HEK293 (cell line): ENCODE measurements around the gene CAPN12.

Experiments used
- HOXD13 ChIP-seq: sonication (generic); formaldehyde crosslinking; IDR thresholded peaks from 2 replicates; pipeline ENCODE4 v1.8.0; 2022; ENCODE audit warnings: missing genetic modification reagents, borderline replicate concordance
- MEIS1 ChIP-seq: sonication (generic); formaldehyde crosslinking; IDR thresholded peaks from 2 replicates; pipeline ENCODE4 v1.8.1; 2022; ENCODE audit warnings: missing genetic modification reagents, mild to moderate bottlenecking, borderline replicate concordance
- MYNN ChIP-seq: fragments of 450-650 bp; formaldehyde crosslinking; IDR thresholded peaks from 2 replicates; pipeline ENCODE4 v1.5.1; 2016; ENCODE audit warnings: missing biosample characterization, missing genetic modification characterization, borderline replicate concordance
- OSR2 ChIP-seq: fragments of 450-650 bp; formaldehyde crosslinking; IDR thresholded peaks from 2 replicates; pipeline ENCODE4 v1.5.1; 2016; ENCODE audit warnings: missing biosample characterization, missing genetic modification characterization
- TCF7L2 ChIP-seq: IDR thresholded peaks from 2 replicates; pipeline ENCODE4 v1.6.1; 2011; ENCODE audit warnings: low read depth, mild to moderate bottlenecking, inconsistent platforms, low read length, moderate library complexity, borderline replicate concordance
- ZBTB8A ChIP-seq: fragments of 450-650 bp; formaldehyde crosslinking; IDR thresholded peaks from 2 replicates; pipeline ENCODE4 v1.5.1; 2016; ENCODE audit warnings: missing biosample characterization, missing genetic modification characterization
- ZIC2 ChIP-seq: fragments of 450-650 bp; formaldehyde crosslinking; IDR thresholded peaks from 2 replicates; pipeline ENCODE4 v1.5.1; 2016; ENCODE audit warnings: missing biosample characterization, missing genetic modification characterization
- ZNF114 ChIP-seq: fragments of 450-650 bp; formaldehyde crosslinking; IDR thresholded peaks from 2 replicates; pipeline ENCODE4 v1.5.0; 2017; ENCODE audit warnings: missing biosample characterization, missing genetic modification characterization
- ZNF146 ChIP-seq: fragments of 450-650 bp; formaldehyde crosslinking; IDR thresholded peaks from 2 replicates; pipeline ENCODE4 v1.5.1; 2016; ENCODE audit warnings: missing biosample characterization, missing genetic modification characterization
- ZNF155 ChIP-seq: fragments of 450-650 bp; formaldehyde crosslinking; IDR thresholded peaks from 2 replicates; pipeline ENCODE4 v1.5.1; 2016; ENCODE audit warnings: missing biosample characterization, missing genetic modification characterization
- ZNF16 ChIP-seq: fragments of 450-650 bp; formaldehyde crosslinking; IDR thresholded peaks from 2 replicates; pipeline ENCODE4 v1.5.1; 2016; ENCODE audit warnings: low read depth, missing biosample characterization, missing genetic modification characterization
- ZNF184 ChIP-seq: fragments of 450-650 bp; IDR thresholded peaks from 2 replicates; pipeline ENCODE4 v1.5.1; 2018; ENCODE audit warnings: missing biosample characterization, mild to moderate bottlenecking, missing genetic modification characterization
- ZNF2 ChIP-seq: fragments of 450-650 bp; formaldehyde crosslinking; IDR thresholded peaks from 2 replicates; pipeline ENCODE4 v1.5.1; 2016; ENCODE audit warnings: missing biosample characterization, missing genetic modification characterization
- ZNF202 ChIP-seq: fragments of 450-650 bp; formaldehyde crosslinking; IDR thresholded peaks from 2 replicates; pipeline ENCODE4 v1.5.1; 2016; ENCODE audit warnings: missing biosample characterization, missing genetic modification characterization, borderline replicate concordance
- ZNF239 ChIP-seq: fragments of 450-650 bp; formaldehyde crosslinking; IDR thresholded peaks from 2 replicates; pipeline ENCODE4 v1.5.1; 2016; ENCODE audit warnings: missing biosample characterization, missing genetic modification characterization
- ZNF48 ChIP-seq: fragments of 450-650 bp; formaldehyde crosslinking; IDR thresholded peaks from 2 replicates; pipeline ENCODE4 v1.5.1; 2016; ENCODE audit warnings: missing biosample characterization, missing genetic modification characterization
- ZNF529 ChIP-seq: fragments of 450-650 bp; formaldehyde crosslinking; IDR thresholded peaks from 2 replicates; pipeline ENCODE4 v1.5.1; 2017; ENCODE audit warnings: missing genetic modification characterization, missing biosample characterization; ENCODE audit not compliant: insufficient replicate concordance
- ZNF530 ChIP-seq: fragments of 450-650 bp; formaldehyde crosslinking; IDR thresholded peaks from 2 replicates; pipeline ENCODE4 v1.5.1; 2016; ENCODE audit warnings: low read depth, missing biosample characterization, missing genetic modification characterization
- ZNF549 ChIP-seq: fragments of 450-650 bp; IDR thresholded peaks from 2 replicates; pipeline ENCODE4 v1.5.1; 2018; ENCODE audit warnings: missing biosample characterization, missing genetic modification characterization, mild to moderate bottlenecking, inconsistent platforms, moderate library complexity
- ZNF555 ChIP-seq: fragments of 450-650 bp; formaldehyde crosslinking; conservative IDR thresholded peaks from 2 replicates; pipeline ENCODE4 v1.5.1; 2017; ENCODE audit warnings: missing biosample characterization, mild to moderate bottlenecking, missing genetic modification characterization, inconsistent platforms
- ZNF558 ChIP-seq: fragments of 450-650 bp; formaldehyde crosslinking; IDR thresholded peaks from 2 replicates; pipeline ENCODE4 v1.5.1; 2016; ENCODE audit warnings: missing biosample characterization, missing genetic modification characterization
- ZNF571 ChIP-seq: fragments of 450-650 bp; formaldehyde crosslinking; IDR thresholded peaks from 2 replicates; pipeline ENCODE4 v1.5.0; 2017; ENCODE audit warnings: missing biosample characterization, missing genetic modification characterization
- ZNF623 ChIP-seq: fragments of 450-650 bp; formaldehyde crosslinking; IDR thresholded peaks from 2 replicates; pipeline ENCODE4 v1.5.1; 2016; ENCODE audit warnings: missing biosample characterization, missing genetic modification characterization
- ZNF654 ChIP-seq: fragments of 450-650 bp; formaldehyde crosslinking; IDR thresholded peaks from 2 replicates; pipeline ENCODE4 v1.5.1; 2016; ENCODE audit warnings: low read depth, missing biosample characterization, missing genetic modification characterization
- ZNF658 ChIP-seq: fragments of 450-650 bp; formaldehyde crosslinking; IDR thresholded peaks from 2 replicates; pipeline ENCODE4; 2016; ENCODE audit warnings: missing biosample characterization, missing genetic modification characterization
- ZNF677 ChIP-seq: fragments of 450-650 bp; IDR thresholded peaks from 2 replicates; pipeline ENCODE4 v1.5.0; 2018; ENCODE audit warnings: missing biosample characterization, mild to moderate bottlenecking, missing genetic modification characterization, moderate library complexity
- ZNF777 ChIP-seq: fragments of 450-650 bp; formaldehyde crosslinking; IDR thresholded peaks from 2 replicates; pipeline ENCODE4 v1.5.1; 2017; ENCODE audit warnings: missing biosample characterization, missing genetic modification characterization, borderline replicate concordance
- ZNF837 ChIP-seq: fragments of 450-650 bp; formaldehyde crosslinking; IDR thresholded peaks from 2 replicates; pipeline ENCODE4 v1.5.1; 2016; ENCODE audit warnings: missing biosample characterization, missing genetic modification characterization
- TF ChIP-seq, protein P1 (sequence below): fragments of 450-650 bp; formaldehyde crosslinking; IDR thresholded peaks from 2 replicates; pipeline ENCODE4 v1.5.1; 2017; ENCODE audit warnings: missing biosample characterization, missing genetic modification characterization
- TF ChIP-seq, protein P2 (sequence below): fragments of 450-650 bp; formaldehyde crosslinking; IDR thresholded peaks from 2 replicates; pipeline ENCODE4 v1.5.1; 2017; ENCODE audit warnings: missing biosample characterization, missing genetic modification characterization
- TF ChIP-seq, protein P3 (sequence below): fragments of 450-650 bp; formaldehyde crosslinking; IDR thresholded peaks from 2 replicates; pipeline ENCODE4 v1.5.1; 2016; ENCODE audit warnings: missing biosample characterization, missing genetic modification characterization
- TF ChIP-seq, protein P4 (sequence below): fragments of 450-650 bp; formaldehyde crosslinking; IDR thresholded peaks from 2 replicates; pipeline ENCODE4; 2016; ENCODE audit warnings: missing biosample characterization, missing genetic modification characterization
- TF ChIP-seq, protein P5 (sequence below): fragments of 450-650 bp; IDR thresholded peaks from 2 replicates; pipeline ENCODE4 v1.5.1; 2018; ENCODE audit warnings: missing biosample characterization, mild to moderate bottlenecking, missing genetic modification characterization

The CAPN12 gene

DNA sequence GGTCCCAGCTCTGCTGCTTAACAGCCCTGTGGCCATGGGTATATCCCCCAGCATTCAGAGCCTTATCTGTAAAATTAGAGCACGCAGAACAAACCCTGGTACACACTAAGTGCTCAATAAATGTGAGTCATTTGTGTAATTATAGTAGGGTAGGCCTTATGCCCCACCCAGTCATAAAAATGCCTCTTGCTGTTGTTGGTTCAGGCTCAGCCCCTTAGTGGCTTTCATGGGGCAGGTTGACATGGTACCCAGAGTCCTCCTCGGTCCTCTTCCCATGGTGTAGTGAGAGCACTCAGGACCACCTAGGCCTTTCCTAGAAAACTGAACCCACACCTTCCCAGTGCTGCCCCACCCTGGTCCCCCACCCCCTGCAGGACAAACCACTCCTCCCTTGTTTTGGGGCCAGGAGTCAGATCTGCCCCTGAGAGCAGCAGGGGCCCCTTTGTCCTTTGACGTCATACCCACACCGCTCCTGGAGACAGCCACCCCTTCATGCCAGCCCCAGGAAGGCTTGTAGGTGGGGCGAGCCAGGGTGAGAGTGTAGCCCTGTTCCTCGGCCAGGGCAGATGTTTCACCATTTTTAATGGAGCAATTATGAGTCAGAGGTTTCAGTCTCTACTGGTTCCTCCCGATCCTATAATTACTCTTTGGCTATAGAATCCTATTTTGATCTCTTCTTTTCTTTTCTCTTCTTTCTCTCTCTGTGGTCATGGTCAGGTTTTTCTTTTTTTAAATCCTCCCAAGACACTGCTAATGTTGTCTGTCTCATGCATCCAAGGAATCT is 60.0 kb downstream of the CAPN12 start (continued):
- TF ChIP-seq ZNF202 (tag by site-specific recombination) (no peak), MEIS1 (CRISPR knock-in tag) (no peak), ZNF114 (tag by site-specific recombination) (no peak), ZNF530 (tag by site-specific recombination) (no peak), ZIC2 (tag by site-specific recombination) (peak; percentile 97), ZNF146 (no peak), ZNF16 (tag by site-specific recombination) (no peak; the same call in 1 of the 2 replicates), ZNF571 (tag by site-specific recombination) (no peak), ZNF549 (tag by site-specific recombination) (no peak), ZNF2 (tag by site-specific recombination) (0 out of 2 replicates have a peak, but pooled peaks have one; percentile 44), ZNF654 (peak; percentile 8; the same call in 1 of the 2 replicates), ZNF623 (tag by site-specific recombination) (peak; percentile 21; the same call in 1 of the 2 replicates), MYNN (0 out of 2 replicates have a peak, but pooled peaks have one; percentile 8), ZNF48 (tag by site-specific recombination) (no peak), TCF7L2 (no peak), ZNF677 (tag by site-specific recombination) (no peak), ZNF529 (tag by site-specific recombination) (no peak), OSR2 (tag by site-specific recombination) (peak; percentile 82), ZNF155 (tag by site-specific recombination) (no peak), ZNF558 (peak; percentile 23; the same call in 1 of the 2 replicates), ZNF658 (tag by site-specific recombination) (no peak), ZNF239 (tag by site-specific recombination) (peak; percentile 7; the same call in 1 of the 2 replicates), ZNF777 (tag by site-specific recombination) (no peak), HOXD13 (CRISPR knock-in tag) (no peak), ZNF837 (tag by site-specific recombination) (no peak), ZBTB8A (tag by site-specific recombination) (peak; percentile 94), ZNF184 (tag by site-specific recombination) (0 out of 2 replicates have a peak, but pooled peaks have one; percentile 67), ZNF555 (tag by site-specific recombination) (no peak)
- TF ChIP-seq, protein P1, sequence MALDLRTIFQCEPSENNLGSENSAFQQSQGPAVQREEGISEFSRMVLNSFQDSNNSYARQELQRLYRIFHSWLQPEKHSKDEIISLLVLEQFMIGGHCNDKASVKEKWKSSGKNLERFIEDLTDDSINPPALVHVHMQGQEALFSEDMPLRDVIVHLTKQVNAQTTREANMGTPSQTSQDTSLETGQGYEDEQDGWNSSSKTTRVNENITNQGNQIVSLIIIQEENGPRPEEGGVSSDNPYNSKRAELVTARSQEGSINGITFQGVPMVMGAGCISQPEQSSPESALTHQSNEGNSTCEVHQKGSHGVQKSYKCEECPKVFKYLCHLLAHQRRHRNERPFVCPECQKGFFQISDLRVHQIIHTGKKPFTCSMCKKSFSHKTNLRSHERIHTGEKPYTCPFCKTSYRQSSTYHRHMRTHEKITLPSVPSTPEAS (tag by site-specific recombination): no peak
- TF ChIP-seq, protein P2, sequence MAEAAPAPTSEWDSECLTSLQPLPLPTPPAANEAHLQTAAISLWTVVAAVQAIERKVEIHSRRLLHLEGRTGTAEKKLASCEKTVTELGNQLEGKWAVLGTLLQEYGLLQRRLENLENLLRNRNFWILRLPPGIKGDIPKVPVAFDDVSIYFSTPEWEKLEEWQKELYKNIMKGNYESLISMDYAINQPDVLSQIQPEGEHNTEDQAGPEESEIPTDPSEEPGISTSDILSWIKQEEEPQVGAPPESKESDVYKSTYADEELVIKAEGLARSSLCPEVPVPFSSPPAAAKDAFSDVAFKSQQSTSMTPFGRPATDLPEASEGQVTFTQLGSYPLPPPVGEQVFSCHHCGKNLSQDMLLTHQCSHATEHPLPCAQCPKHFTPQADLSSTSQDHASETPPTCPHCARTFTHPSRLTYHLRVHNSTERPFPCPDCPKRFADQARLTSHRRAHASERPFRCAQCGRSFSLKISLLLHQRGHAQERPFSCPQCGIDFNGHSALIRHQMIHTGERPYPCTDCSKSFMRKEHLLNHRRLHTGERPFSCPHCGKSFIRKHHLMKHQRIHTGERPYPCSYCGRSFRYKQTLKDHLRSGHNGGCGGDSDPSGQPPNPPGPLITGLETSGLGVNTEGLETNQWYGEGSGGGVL: peak; percentile 83
- TF ChIP-seq, protein P3, sequence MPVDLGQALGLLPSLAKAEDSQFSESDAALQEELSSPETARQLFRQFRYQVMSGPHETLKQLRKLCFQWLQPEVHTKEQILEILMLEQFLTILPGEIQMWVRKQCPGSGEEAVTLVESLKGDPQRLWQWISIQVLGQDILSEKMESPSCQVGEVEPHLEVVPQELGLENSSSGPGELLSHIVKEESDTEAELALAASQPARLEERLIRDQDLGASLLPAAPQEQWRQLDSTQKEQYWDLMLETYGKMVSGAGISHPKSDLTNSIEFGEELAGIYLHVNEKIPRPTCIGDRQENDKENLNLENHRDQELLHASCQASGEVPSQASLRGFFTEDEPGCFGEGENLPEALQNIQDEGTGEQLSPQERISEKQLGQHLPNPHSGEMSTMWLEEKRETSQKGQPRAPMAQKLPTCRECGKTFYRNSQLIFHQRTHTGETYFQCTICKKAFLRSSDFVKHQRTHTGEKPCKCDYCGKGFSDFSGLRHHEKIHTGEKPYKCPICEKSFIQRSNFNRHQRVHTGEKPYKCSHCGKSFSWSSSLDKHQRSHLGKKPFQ (tag by site-specific recombination): peak; percentile 85
- TF ChIP-seq, protein P4, sequence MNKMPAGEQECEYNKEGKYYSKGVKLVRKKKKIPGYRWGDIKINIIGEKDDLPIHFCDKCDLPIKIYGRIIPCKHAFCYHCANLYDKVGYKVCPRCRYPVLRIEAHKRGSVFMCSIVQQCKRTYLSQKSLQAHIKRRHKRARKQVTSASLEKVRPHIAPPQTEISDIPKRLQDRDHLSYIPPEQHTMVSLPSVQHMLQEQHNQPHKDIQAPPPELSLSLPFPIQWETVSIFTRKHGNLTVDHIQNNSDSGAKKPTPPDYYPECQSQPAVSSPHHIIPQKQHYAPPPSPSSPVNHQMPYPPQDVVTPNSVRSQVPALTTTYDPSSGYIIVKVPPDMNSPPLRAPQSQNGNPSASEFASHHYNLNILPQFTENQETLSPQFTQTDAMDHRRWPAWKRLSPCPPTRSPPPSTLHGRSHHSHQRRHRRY (tag by site-specific recombination): no peak
- TF ChIP-seq, protein P5, sequence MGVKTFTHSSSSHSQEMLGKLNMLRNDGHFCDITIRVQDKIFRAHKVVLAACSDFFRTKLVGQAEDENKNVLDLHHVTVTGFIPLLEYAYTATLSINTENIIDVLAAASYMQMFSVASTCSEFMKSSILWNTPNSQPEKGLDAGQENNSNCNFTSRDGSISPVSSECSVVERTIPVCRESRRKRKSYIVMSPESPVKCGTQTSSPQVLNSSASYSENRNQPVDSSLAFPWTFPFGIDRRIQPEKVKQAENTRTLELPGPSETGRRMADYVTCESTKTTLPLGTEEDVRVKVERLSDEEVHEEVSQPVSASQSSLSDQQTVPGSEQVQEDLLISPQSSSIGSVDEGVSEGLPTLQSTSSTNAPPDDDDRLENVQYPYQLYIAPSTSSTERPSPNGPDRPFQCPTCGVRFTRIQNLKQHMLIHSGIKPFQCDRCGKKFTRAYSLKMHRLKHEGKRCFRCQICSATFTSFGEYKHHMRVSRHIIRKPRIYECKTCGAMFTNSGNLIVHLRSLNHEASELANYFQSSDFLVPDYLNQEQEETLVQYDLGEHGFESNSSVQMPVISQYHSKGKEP: peak; percentile 78
